Ovary (tissue), 3 donors: Measurements from ENCODE around the gene PDK2.

ENCODE experiments used
- CTCF ChIP-seq, 3 donors: fragments of 450-650 bp in 2 of 3; fragments of 200-600 bp in 1 of 3; IDR thresholded peaks; one replicate each; pipeline versions ENCODE4 v1.5.1 to v1.8.0; 2016 to 2022; ENCODE audit warnings: antibody characterized with exemption in 3 of 3, mild to moderate bottlenecking in 1 of 3
- EP300 ChIP-seq: sonication (generic); formaldehyde crosslinking; IDR thresholded peaks from one replicate; pipeline ENCODE4 v1.6.1; 2017; ENCODE audit warnings: antibody characterized with exemption
- donor health status: DM: no; HTN: no; CAD: no.

GRCh38 chr17:50127697-50128361, 32.7 kb downstream of the PDK2 start:
- TF ChIP-seq EP300, result no peak
- no peak for TF ChIP-seq CTCF (IDR thresholded peaks at IDR 0.05)
